ENCODE measurements around the gene PACRG. TPM values are rescaled to one million over a fixed set of nuclear protein-coding genes. Genes with fewer than 3 reads are reported as not detected.

The PACRG gene
- total RNA-seq, 1 donor from 2014 or later: 7.9 TPM

DNA sequence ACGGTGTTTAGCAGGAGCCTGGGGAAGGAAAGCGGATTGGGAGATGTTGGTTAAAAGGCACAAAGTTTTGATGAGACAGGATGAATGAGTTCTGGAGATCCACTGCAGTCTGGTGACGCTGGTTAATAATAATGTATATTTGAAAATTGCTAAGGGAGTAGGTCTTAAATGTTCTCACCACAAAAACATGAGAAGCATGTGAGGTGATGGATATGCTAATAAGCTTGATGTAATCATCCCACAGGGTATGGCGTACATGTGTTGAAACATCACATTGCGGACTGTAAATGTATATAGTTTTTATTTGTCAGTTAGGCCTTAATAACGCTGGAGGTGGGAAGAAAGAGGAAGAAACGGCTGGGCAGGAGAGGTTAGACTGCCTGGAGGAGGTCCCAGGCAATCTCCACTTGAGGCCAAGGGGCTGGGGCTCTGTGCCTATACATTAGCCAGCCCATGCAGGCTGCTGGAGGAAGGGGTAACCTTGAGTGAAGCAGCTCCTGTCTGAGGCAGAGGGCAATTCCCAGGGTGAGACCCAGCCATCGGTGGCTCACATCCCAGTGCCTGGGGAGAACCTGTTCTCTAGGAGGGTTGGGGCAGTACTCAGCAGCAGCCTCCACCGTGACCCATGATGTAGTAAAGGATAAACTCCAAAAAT lies 498.5 kb downstream of the PACRG start:
- intact Hi-C loops (cut with DNase I): no loop called here
- ATAC-seq: no peak
- no peak for DNase-seq (ENCODE audit: missing footprints)

DNA sequence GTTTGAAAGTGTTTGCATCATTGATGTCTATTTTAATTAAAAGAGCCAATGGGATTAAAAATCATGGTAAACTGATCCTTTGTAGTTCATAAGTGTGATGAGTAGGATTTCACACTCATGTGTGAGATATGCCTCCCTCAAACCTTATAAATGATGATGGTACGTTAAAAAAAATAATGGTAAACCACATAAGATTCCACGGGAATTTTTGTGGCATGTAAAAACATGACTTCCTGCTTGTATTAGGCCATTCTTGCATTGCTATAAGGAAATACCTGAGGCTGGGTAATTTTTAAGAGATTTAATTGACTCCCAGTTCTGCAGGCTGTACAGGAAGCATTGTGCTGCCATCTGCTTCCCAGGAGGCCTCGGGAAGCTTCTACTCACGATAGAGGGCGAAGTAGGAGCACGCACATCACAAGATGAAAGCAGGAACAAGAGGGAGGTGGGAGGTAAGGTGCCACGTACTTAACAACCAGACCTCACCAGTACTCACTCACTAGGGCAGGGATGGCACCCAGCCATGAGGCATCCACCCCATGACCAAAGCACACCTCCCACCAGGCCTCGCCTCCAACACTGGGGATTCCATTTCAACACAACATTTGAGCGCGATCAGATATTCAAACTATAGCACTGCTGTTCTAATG lies 499.2 kb downstream of the PACRG start:
- DNase-seq (ENCODE audit: missing footprints) (no peak), ATAC-seq (no peak)
- intact Hi-C loops (cut with DNase I): no loop called here

DNA sequence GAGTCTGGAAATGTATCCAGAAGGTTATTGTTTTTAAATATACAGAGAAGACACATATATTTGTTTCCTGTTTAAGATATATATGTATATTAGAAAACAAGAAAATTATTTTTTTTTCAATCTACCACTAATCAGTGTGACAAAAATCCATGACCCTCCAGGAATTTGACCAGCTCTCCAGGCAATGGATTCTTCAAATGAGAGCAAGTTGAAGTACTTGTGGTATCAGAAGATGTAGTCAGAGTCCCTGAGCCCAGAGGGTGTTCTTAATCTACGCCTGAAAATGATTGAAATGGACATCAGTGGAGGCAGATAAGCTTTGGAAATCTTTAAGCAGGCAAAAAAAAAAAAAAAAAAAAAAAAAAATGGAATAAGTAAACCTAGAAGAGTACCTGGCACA lies 500.3 kb downstream of the PACRG start:
- ATAC-seq (no peak), DNase-seq (ENCODE audit: missing footprints) (no peak)
- intact Hi-C loops (cut with DNase I): no loop called here

DNA sequence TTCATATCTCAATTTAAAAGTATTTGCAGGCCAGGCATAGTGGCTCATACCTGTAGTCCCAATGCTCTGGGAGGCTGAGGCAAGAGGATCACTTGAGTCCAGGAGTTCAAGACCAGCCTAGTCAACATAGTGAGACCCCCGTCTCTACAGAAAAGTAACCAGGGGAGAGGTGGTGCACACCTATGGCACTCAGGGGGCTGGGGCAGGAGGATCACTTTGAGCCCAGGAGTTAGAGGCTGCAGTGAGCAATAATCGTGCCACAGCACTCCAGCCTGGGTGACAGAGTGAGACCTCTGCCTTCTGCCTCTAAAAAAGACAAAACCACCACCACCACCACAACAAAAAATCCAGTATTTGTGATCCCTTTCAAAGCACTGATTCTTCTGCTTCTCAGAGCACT lies 501.3 kb downstream of the PACRG start:
- intact Hi-C loops (cut with DNase I): no loop called here
- no peak for ATAC-seq
- DNase-seq (ENCODE audit: missing footprints): no peak

DNA sequence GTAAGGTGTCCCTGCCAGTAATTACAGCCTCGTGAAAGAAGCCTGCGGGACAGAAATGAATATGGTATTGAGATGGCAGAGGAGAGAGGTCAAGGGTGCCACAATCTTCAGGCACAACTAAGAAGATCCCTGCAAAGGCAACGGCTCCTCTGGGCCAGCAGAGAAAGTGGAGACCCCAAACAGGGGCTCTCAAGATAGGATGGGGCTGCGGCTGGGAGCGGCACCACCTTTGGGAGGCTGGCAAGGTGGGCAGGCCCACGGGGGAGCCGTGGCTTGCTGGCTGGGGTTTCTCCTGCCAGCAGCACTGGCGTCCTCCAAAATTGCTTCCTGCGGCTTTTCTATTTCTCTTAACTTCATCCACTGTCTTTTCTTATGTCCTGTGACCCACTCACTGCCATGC lies 503.1 kb downstream of the PACRG start:
- intact Hi-C loops (cut with DNase I): no loop called here
- peak; percentile 62 for DNase-seq (ENCODE audit: missing footprints)
- ATAC-seq: no peak

DNA sequence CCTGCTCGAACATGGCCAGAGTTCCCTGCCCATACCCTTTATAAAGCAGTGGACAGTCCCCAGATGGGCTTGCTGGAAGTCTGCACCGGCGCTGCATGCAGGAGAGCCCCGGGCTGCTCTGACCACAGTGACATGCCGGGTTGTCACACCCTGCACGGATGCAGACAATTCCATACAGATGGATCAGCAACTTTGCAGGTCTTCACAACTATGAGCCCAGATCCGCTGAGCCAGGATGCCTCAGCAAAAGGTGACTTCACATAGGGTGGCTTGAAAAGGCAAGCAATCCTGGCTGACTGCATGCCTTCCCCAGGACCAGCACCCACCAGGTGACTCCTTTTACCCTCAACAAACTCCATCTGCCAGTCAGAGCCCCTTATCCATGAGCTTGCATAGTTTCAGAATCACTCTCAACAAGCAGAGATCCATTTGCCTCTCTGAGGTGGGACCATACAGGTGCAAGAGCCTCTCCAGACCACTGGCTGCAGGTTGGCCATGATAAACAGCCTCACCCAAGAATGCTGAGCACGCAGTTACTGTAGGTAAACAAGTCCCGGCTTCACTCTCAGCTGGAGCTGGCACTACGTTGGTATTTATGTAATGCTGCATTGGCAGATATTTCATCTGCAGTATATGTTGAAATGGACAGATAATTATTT lies 503.7 kb downstream of the PACRG start:
- peak; percentile 20 for ATAC-seq
- DNase-seq (ENCODE audit: missing footprints): peak; percentile 55
- intact Hi-C loops (cut with DNase I): no loop called here

DNA sequence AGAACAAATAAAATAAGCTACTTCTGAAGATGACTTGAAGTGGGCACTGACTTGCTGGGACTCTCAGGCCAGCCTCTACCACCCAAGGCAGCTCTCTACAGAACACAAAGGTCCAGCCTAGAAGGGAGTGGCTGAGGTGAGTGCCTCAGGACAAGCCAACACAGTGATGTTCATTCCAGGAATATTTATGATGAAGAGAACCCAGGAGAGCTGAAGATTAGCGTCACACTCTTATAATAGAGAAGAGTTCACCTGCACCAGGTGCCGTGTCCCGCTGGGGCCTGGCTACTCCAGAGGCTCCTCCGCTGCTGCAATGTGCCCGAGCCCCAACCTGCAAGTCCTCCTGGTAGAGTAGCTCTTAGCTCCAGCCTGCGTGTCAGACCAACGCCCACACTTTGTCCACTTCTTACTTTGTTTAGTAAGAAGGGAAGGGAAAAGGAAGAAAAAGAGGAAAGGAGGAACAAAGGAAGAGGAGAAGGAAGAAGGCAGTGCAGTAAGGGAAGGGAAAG lies 504.3 kb downstream of the PACRG start:
- ATAC-seq: no peak
- DNase-seq (ENCODE audit: missing footprints): no peak
- intact Hi-C loops (cut with DNase I): no loop called here

DNA sequence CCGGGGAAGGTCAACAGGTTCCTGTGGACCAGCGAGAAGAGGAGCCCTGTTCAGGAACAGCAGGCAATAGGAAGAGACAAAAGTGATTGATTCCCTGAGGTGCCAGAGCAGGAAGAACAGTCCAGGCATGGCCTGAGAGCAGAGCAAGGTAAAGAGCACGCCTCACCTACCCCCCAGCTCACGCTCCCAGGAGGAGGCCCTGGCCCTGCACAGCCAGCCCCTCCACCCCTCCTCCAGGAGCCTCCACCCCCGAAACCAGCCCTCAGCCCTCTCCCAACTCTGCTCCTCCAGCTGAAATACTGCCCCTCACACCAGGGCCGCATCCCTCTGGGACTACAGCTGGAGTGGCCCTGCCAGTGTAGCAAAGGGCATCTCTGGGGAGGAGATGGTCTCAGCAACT lies 504.9 kb downstream of the PACRG start:
- intact Hi-C loops (cut with DNase I): no loop called here
- DNase-seq (ENCODE audit: missing footprints) (no peak), ATAC-seq (no peak)

DNA sequence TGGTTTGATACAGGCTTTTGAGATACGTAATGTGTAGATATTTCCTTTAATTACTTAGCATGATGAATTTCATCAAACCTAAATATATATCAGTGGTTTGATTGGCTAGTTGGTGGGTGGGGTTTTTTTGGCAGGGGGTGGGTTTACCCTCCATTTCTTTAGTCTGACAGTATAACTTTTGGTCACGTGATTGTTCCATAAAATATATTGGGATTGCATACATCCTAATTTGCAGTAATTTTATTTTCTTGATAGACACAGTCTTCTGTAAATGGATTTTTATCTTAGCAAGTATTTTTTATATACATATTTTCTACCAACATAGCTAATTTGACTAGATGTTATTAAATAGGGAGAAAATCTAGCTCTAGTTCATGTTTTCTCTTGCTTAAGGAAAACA lies 509.3 kb downstream of the PACRG start:
- intact Hi-C loops (cut with DNase I): no loop called here
- DNase-seq (ENCODE audit: missing footprints) (no peak), ATAC-seq (no peak)

DNA sequence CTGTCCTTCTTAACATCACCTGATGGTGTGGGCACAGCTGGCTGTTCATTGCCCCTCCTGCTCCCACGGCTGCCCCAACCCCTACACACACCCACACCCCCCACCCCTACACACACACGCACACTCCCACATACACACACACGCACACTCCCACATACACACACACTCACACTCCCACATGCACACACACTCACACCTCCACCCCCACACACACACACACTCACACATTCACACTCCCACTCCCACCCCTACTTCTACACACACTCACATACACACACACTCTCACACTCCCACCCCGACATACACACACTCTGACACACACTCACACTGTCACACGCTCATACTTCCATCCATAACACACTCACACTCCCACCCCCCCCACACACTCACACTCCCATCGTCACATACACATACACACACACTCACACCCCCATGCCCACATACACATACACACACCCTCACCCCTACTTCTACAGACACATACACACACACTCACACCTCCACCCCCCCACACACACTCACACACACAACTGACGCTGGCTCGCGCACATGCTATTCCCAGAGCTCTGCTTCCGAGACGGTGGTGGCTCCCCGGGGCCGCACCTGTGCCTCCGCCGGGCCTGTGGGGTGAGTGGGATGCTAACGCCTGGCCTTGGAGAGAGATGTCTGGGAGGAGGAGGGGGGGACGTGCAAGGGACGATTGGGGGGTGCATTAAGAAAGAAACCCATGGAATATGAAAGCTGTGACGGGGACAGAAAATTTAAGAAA lies 512.0 kb downstream of the PACRG start:
- DNase-seq (ENCODE audit: missing footprints) (peak; percentile 69), ATAC-seq (no peak)
- intact Hi-C loops (cut with DNase I): no loop called here

DNA sequence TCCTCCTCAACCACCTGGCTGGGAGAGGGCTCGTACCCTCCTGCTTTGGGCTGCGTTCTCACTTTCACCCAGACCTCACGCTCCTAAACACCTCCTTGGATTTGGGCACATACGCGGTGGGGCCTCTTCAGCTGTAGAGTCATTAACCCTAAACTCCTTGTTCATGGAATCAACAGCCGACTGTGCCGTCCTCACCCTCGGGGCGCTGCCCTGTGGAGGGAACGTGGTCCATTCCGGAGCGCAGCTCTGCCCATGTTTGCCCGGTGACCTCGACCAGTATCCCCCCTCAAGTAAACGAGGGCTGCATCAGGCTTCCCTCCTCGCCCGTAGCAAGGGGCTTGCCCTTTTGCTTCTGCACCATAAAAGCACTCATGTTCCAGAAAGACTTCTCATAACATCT lies 512.8 kb downstream of the PACRG start:
- no peak for ATAC-seq

DNA sequence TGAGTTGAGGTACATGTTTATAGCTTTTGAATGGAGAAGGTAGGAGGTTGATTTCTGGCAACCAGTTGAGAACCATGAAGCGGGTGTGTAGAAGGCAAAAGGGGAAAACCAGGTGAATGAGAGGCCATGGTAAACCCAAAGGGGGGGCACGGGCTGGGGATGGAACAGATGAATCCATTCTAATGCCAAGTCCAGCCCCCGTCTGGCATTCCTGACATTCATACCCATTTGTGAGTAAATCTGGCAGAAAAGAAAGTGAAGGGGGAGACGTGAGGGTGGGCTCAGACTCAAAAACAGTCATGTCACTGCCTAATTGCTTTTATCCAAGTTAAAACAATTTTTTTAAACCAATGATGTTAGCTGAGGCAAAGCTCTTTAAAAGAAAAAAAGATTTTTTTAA lies 513.9 kb downstream of the PACRG start:
- intact Hi-C loops (cut with DNase I): no loop called here
- DNase-seq (ENCODE audit: missing footprints): no peak
- no peak for ATAC-seq

More for the DNA sequence above, 512.8 kb downstream of the PACRG start:
- no peak for DNase-seq (ENCODE audit: missing footprints)
- intact Hi-C loops (cut with DNase I): no loop called here

DNA sequence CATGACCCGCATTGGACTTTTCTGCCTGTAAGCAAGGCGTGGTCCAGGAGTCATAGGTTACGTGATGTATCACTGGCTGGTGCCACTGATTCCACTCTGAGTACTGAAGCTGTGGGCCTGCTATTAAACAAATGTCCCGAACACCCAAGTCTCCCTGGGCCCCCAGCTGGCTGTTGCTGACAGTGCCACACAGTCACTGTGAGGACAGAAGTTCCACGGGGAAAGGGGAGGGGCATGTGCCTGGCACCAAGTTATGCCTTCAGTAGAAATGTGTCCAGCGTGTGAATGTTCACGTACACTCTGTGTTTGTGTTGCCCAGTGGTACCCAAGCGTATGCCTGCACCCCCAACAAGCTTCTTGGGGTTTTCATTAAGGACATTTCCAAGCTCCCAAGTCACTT lies 515.3 kb downstream of the PACRG start:
- intact Hi-C loops (cut with DNase I): no loop called here
- ATAC-seq (peak; percentile 87), DNase-seq (ENCODE audit: missing footprints) (peak; percentile 75)

DNA sequence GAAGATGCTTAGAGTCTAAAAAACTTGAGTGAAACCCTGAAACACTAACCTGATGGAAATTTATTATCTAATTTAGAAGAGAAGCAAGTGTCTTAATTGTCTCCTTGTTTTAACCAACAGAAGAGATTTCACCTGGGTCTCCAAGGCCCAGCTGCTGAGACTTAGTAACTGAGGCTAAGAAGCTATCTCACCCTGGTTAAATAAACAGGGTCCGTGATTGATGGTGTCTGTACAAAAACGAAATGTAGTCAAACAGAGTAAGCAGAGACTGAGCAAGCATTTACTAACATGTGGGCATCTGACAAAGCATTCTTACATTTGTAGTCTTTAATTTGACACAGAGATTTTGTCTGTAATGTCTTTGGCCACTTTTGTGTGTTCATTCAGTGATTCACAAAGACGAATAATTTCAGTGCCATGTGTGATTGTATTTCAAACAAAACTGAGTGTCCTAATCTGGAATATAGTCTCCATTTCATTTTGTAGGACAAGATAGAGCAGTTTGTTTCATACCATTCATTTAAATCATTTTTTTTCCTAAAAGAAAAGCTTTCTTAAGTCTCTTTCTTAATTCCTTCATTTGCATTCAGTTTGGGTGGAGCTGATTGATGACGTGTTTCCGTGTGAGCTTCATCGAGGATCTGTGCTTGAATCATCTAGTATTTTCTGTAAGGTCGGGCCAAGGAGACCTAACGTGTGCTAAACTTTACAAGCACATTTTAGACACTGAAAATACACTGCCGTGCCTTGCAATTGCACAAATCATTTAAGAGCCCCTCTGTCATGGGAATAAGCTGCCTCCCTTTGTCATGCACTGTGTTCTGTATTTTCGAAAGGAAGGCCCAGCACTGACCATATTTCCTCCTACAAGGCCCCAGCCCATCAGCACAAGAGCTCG lies 516.2 kb downstream of the PACRG start:
- no peak for DNase-seq (ENCODE audit: missing footprints)
- no peak for ATAC-seq
- intact Hi-C loops (cut with DNase I): no loop called here

DNA sequence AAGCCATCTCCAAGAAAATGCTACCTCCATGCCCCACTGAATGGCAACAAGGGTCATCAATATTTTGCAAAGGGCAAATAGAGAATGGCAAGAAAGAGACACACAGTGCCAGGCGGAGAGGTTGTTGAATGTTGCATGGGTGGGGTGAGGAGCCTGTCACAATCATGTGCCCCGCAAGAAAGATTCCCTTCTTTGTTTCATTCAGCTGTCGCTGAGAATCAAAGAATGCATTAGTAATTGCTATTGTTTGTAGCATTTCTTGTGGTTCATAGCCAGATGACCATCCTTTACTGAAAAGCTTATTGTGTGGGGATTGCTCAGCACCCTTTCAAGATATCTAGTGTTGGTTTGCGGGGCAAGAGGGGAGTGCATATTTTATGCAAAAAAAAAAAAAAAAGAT lies 520.3 kb downstream of the PACRG start:
- intact Hi-C loops (cut with DNase I): no loop called here
- no peak for ATAC-seq
- DNase-seq (ENCODE audit: missing footprints): no peak

DNA sequence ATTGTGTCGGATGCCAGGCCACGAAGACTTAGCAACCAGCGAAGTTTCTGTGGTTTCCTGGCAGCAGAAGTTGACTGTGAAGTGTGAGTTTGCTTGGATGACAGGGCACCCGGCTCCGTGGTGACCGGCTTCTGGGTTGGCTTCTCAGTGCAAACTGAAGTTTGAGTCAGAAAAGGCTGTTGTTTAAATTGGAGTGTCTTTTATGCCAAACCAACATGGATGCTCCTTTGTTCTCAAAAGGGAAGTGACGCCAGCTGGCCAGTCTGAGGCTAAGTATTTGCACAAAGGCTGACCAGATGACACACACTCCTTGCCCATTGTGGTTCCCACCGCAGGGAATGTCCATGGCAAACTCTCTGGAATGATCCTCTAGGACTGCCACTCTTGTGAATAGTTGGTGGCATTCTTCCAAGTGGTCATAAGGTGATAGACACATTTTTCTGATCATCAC lies 521.9 kb downstream of the PACRG start:
- DNase-seq (ENCODE audit: missing footprints): no peak
- ATAC-seq: no peak
- intact Hi-C loops (cut with DNase I): no loop called here

DNA sequence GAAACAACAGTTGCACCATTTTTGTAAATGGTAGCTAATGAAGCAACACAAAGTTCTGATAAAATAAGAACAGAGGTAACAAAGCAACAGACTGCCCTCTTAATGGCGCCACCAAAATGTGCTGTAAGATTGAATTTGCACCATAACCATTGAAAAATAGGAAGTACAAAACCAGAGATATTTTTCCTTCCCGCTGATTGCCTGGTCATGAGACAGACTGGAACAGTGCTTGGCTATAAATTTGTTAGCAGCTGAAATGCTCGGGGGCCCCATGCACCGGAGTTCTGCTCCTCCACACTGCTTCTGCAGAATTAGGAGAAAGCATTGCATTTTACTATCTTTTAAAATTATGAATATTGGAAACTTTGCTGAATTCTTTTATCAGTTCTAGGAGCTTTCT lies 522.3 kb downstream of the PACRG start:
- no peak for DNase-seq (ENCODE audit: missing footprints)
- no peak for ATAC-seq
- intact Hi-C loops (cut with DNase I): no loop called here

DNA sequence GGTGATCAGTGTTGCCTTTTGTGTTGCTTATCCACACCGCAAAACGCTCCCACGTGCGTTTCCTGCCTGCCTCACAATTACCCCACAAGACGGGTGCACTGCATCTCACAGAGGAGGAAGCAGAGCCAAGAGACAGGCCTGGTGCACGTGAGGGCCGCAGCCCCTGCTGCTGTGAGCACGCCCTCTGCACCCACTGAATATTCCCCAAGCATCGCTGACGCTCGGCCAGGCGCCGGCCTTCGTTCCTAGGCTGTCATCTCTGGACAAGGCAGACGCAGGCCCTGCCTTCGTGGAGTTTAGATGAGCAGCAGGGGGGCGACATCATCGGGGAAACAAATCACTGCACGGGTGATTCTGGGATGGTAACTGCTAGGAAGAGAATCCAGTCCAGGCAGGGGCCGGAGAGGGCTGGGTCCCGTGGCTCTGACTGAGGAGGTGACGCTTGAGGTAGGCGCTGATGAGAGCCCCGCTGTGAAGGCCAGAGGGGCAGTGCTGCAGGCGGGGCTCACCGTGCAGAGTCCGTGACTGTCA lies 524.4 kb downstream of the PACRG start:
- ATAC-seq (no peak), DNase-seq (ENCODE audit: missing footprints) (peak; percentile 59)
- intact Hi-C loops (cut with DNase I): no loop called here
